ENCODE measurements around the gene UBE2H. TPM values are rescaled to one million over a fixed set of nuclear protein-coding genes. Genes with fewer than 3 reads are reported as not detected.

Gene UBE2H
- total and polyA plus RNA-seq, 4 donors, result 11.9 to 84.2 (median 23.7) TPM

GRCh38 chr7:129933627-129934026, 19.1 kb downstream of the UBE2H start:
- H3K9me3 ChIP-seq (ENCODE audit: control insufficient read depth in 4 of 4, low read length in 3 of 4), result no peaks in the 10 kb centered on the region
- TF ChIP-seq ATF3 (IDR thresholded peaks at IDR 0.05), result no peak
- TF ChIP-seq HNF4G (IDR thresholded peaks at IDR 0.05), result no peak
- TF ChIP-seq NR2F2 (IDR thresholded peaks at IDR 0.05), result no peak
- no peak for TF ChIP-seq HNF4A (conservative IDR thresholded peaks at IDR 0.05)
- no peak for TF ChIP-seq TAF1 (conservative IDR thresholded peaks at IDR 0.05)
- no peak for TF ChIP-seq CTCF (IDR thresholded peaks at IDR 0.05; ENCODE audit: low read depth, low read length, missing input control)
- no peak for TF ChIP-seq EGR1 (IDR thresholded peaks at IDR 0.05; ENCODE audit: low read depth in 2 of 2)
- no peak for TF ChIP-seq JUND (IDR thresholded peaks at IDR 0.05)
- TF ChIP-seq RAD21 (IDR thresholded peaks at IDR 0.05), result no peak
- TF ChIP-seq REST (IDR thresholded peaks at IDR 0.05), result no peak
- TF ChIP-seq RXRA (IDR thresholded peaks at IDR 0.05), result no peak
- TF ChIP-seq, protein P1, sequence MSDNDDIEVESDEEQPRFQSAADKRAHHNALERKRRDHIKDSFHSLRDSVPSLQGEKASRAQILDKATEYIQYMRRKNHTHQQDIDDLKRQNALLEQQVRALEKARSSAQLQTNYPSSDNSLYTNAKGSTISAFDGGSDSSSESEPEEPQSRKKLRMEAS (IDR thresholded peaks at IDR 0.05), result no peak
- no peak for TF ChIP-seq YY1 (IDR thresholded peaks at IDR 0.05)
- TF ChIP-seq GABPA (IDR thresholded peaks at IDR 0.05 in 1 of 2, conservative IDR thresholded peaks at IDR 0.05 in 1 of 2), result no peak
- no peak for TF ChIP-seq FOXA2 (IDR thresholded peaks at IDR 0.05)
- TF ChIP-seq FOXA1 (IDR thresholded peaks at IDR 0.05), result no peak
- TF ChIP-seq, protein P2, sequence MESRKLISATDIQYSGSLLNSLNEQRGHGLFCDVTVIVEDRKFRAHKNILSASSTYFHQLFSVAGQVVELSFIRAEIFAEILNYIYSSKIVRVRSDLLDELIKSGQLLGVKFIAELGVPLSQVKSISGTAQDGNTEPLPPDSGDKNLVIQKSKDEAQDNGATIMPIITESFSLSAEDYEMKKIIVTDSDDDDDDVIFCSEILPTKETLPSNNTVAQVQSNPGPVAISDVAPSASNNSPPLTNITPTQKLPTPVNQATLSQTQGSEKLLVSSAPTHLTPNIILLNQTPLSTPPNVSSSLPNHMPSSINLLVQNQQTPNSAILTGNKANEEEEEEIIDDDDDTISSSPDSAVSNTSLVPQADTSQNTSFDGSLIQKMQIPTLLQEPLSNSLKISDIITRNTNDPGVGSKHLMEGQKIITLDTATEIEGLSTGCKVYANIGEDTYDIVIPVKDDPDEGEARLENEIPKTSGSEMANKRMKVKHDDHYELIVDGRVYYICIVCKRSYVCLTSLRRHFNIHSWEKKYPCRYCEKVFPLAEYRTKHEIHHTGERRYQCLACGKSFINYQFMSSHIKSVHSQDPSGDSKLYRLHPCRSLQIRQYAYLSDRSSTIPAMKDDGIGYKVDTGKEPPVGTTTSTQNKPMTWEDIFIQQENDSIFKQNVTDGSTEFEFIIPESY (IDR thresholded peaks at IDR 0.05), result no peak
- TF ChIP-seq SP1 (IDR thresholded peaks at IDR 0.05), result no peak
- DNase-seq (ENCODE audit: low spot score), result no peak
- no peak overlapping the region for H3K9ac ChIP-seq (ENCODE audit: low read depth in 1 of 2, low read length in 2 of 2)
- peaks cover 0 to 3% (median 0%) of the 10 kb centered on the region in 4 donors for H3K36me3 ChIP-seq (ENCODE audit: control insufficient read depth in 4 of 4, insufficient read depth in 3 of 4, low read depth in 1 of 4, low read length in 3 of 4)
- no peaks in the 10 kb centered on the region for H3K27me3 ChIP-seq (ENCODE audit: control insufficient read depth in 4 of 4, insufficient read depth in 4 of 4, low read length in 3 of 4)
- H3K27ac ChIP-seq (ENCODE audit: low read depth in 1 of 2, low read length in 2 of 2), result no peak overlapping the region
- 86% methylated on average over 3 of the region's 3 CpGs for WGBS
- no peaks in the 10 kb centered on the region for H3K4me1 ChIP-seq (ENCODE audit: control insufficient read depth in 4 of 4, insufficient read depth in 4 of 4, low read length in 3 of 4)
- no peak overlapping the region for H3K4me3 ChIP-seq (ENCODE audit: low read depth in 1 of 3, low read length in 3 of 3)
